Ammon's horn (tissue), 1 donor: ENCODE data around the gene GRIA4.
"Not testable (repeated sequence)": the region's sequence is repeated elsewhere in the genome, so short reads cannot be mapped to it uniquely, and the experiment has no call there.

Experiments
- DNase-seq: peaks from one replicate; pipeline ENCODE4 v3.0.0-alpha.2; 2016; ENCODE audit warnings: low spot score

Gene GRIA4

GRCh38 chr11:105923807-105924206, 313.9 kb downstream of the GRIA4 start:
- DNase-seq = peak; percentile 21

GRCh38 chr11:105929084-105929955, 319.4 kb downstream of the GRIA4 start:
- no peak for DNase-seq

- no peak for DNase-seq
These were observed 323.8 kb downstream of the GRIA4 start for GRCh38 chr11:105933695-105934094.

GRCh38 chr11:105935791-105936190, 325.9 kb downstream of the GRIA4 start:
- peak; percentile 58 for DNase-seq

GRCh38 chr11:105937331-105937730, 327.5 kb downstream of the GRIA4 start:
- no peak for DNase-seq

GRCh38 chr11:105937738-105938137, 327.9 kb downstream of the GRIA4 start:
- peak; percentile 65 for DNase-seq

GRCh38 chr11:105942921-105943320, 333.0 kb downstream of the GRIA4 start:
- no peak for DNase-seq

- no peak for DNase-seq
These were observed 339.2 kb downstream of the GRIA4 start for GRCh38 chr11:105948918-105949590.

GRCh38 chr11:105953886-105954285, 344.0 kb downstream of the GRIA4 start:
- DNase-seq = no peak

GRCh38 chr11:105960252-105961245, 350.7 kb downstream of the GRIA4 start:
- no peak for DNase-seq

GRCh38 chr11:105968021-105968697, 358.3 kb downstream of the GRIA4 start:
- no peak for DNase-seq

- DNase-seq = no peak
These were observed 359.9 kb downstream of the GRIA4 start for GRCh38 chr11:105969756-105970155.

- DNase-seq = no peak
These were observed 365.3 kb downstream of the GRIA4 start for GRCh38 chr11:105975128-105975527.

GRCh38 chr11:105979997-105980703, 370.3 kb downstream of the GRIA4 start:
- no peak for DNase-seq

GRCh38 chr11:105986554-105986953, 376.7 kb downstream of the GRIA4 start:
- DNase-seq = no peak

GRCh38 chr11:105988197-105988596, 378.3 kb downstream of the GRIA4 start:
- no peak for DNase-seq

GRCh38 chr11:105989124-105989523, 379.3 kb downstream of the GRIA4 start:
- DNase-seq = no peak

GRCh38 chr11:105991888-105992287, 382.0 kb downstream of the GRIA4 start:
- no peak for DNase-seq

- no peak for DNase-seq
These were observed 391.6 kb downstream of the GRIA4 start for GRCh38 chr11:106001304-106002012.

- DNase-seq = not testable (repeated sequence)
These were observed 393.2 kb downstream of the GRIA4 start for GRCh38 chr11:106003094-106003493.
